Upper lobe of left lung (tissue), 6 donors: ENCODE data around the gene FLT1. TPM values are rescaled to one million over a fixed set of nuclear protein-coding genes. Genes with fewer than 3 reads are reported as not detected.

Experiments used
- ATAC-seq, 2 donors: fragments of 200-7000 bp; cut with Tn5 transposase; one replicate each; pipeline ENCODE4 v1.9.1; 2022; ENCODE audit warnings: mild to moderate bottlenecking in 2 of 2, moderate library complexity in 2 of 2; ENCODE audit not compliant: low FRiP score in 2 of 2
- DNase-seq, 2 donors: peaks; one replicate each; pipeline ENCODE4 v3.0.0-alpha.2; 2019 to 2020
- H3K27ac ChIP-seq, 4 donors: fragments of 200-600 bp; sonication (generic); one replicate each; pipeline ENCODE4 v1.5.1; 2016 to 2019
- H3K27me3 ChIP-seq, 4 donors: fragments of 200-600 bp; sonication (generic); one replicate each; pipeline ENCODE4 v1.5.1; 2017 to 2019
- H3K36me3 ChIP-seq, 4 donors: fragments of 200-600 bp; sonication (generic); one replicate each; pipeline ENCODE4 v1.5.1; 2016 to 2019
- H3K4me1 ChIP-seq, 4 donors: fragments of 200-600 bp; sonication (generic); one replicate each; pipeline ENCODE4 v1.5.1; 2018 to 2019
- H3K4me3 ChIP-seq, 4 donors: fragments of 200-600 bp; sonication (generic); one replicate each; pipeline ENCODE4 v1.5.1; 2017 to 2019; ENCODE audit warnings: mild to moderate bottlenecking in 2 of 4, moderate library complexity in 1 of 4
- H3K9me3 ChIP-seq, 4 donors: fragments of 200-600 bp; sonication (generic); one replicate each; pipeline ENCODE4 v1.5.1; 2018 to 2019
- EP300 ChIP-seq, 4 donors: sonication (generic); formaldehyde crosslinking; IDR thresholded peaks; one replicate each; pipeline ENCODE4 v1.5.1; 2017; ENCODE audit warnings: antibody characterized with exemption in 4 of 4, control low read depth in 2 of 4
- POLR2A ChIP-seq, 4 donors: fragments of 450-650 bp; IDR thresholded peaks; one replicate each; pipeline ENCODE4 v1.5.1; 2016 to 2017; ENCODE audit warnings: antibody characterized with exemption in 4 of 4, mild to moderate bottlenecking in 2 of 4
- POLR2AphosphoS5 ChIP-seq, 2 donors: sonication (generic); formaldehyde crosslinking; IDR thresholded peaks; one replicate each; pipeline ENCODE4 v1.5.1; 2017; ENCODE audit warnings: antibody characterized with exemption in 2 of 2
- WGBS, 2 donors: methylation state at CpG; one replicate each; pipeline ENCODE4 v1.1.5; 2017 to 2018; 5-methylcytosine and 5-hydroxymethylcytosine counted together
- total RNA-seq, 6 donors: library from RNA; depleted of rRNA in 4 of 6; stranded (reverse); fragments of >200 nt in 4 of 6; gene quantifications; one replicate each; pipeline versions ENCODE4 v1.1.0 to v1.2.1, GENCODE V29; 2016 to 2021
- TF ChIP-seq, protein P1 (sequence below), 6 experiments: fragments of 450-650 bp in 4 of 6; fragments of 200-600 bp in 2 of 6; sonication (generic) in 2 of 6; IDR thresholded peaks; one replicate each; pipeline ENCODE4 v1.5.1; 2016 to 2019; ENCODE audit warnings: antibody characterized with exemption in 6 of 6
- donor health status: DM: no; HTN: no; CAD: no; lungs with moderate emphysema.
- donor health status: DM: no; HTN: yes; CAD: no; lungs with severe emphysema.

Gene FLT1
- total RNA-seq, 6 donors from 2014 or later, result 20.9 to 47.9 (median 25.5) TPM

DNA sequence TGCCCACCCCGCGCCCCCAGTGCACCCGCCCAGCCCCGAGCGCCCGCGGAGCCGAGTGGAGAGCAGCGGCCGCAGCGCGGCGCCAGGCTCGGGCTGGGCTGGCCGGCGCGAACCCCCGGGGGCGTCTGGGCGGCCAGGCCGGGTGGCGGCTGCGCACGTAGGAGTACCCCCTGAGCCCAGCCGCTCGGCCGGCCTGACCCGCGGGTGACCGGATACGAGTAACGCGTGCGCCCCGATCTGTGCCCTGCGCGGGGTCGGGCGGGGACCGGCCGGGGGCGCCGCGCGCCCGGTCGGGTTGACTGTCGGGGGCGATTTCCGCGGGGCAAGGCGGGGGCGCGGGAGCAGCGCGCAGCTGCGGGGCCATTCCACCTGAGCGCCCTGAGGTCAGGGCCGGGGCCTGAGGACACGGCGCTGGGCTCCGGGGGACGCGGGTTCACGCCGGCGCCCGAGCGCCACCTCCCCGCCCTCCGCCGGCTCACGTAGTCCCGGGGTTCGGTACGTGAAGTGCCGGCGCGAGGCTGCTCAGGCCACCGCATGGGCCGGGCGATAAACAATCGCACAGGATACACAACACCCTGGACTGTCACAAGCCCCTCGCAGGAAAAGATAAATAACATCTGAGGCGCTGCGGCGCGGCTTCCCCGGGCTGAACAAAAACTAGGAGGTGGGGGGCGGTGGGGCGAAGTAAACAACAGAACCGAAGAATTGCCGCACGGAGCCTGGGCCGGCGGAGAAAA, 37.6 kb upstream of the FLT1 start:
- Histone ChIP-seq H3K4me3 (peak overlapping the region in 3 of 4 donors; percentile 45 to 59 (median 54)), H3K27ac (peak overlapping the region; percentile 70 to 85 (median 76)), H3K4me1 (peaks cover 17 to 28% (median 20%) of the 10 kb centered on the region in 4 donors), H3K27me3 (peaks cover 0 to 17% (median 4%) of the 10 kb centered on the region in 4 donors), H3K9me3 (no peaks in the 10 kb centered on the region), H3K36me3 (no peaks in the 10 kb centered on the region)
- WGBS, 2 donors, result 1 to 4% methylated on average over 43 of the region's 96 CpGs
- DNase-seq (peak; percentile 37 to 88), ATAC-seq (peak in 1 of 2 donors; percentile 38)
- TF ChIP-seq EP300 (IDR thresholded peaks at IDR 0.05) (peak in 3 of 4 donors; percentile 80 to 94 (median 89)), POLR2AphosphoS5 (IDR thresholded peaks at IDR 0.05) (peak; percentile 60 to 63), POLR2A (IDR thresholded peaks at IDR 0.05) (no peak)
- TF ChIP-seq, protein P1, sequence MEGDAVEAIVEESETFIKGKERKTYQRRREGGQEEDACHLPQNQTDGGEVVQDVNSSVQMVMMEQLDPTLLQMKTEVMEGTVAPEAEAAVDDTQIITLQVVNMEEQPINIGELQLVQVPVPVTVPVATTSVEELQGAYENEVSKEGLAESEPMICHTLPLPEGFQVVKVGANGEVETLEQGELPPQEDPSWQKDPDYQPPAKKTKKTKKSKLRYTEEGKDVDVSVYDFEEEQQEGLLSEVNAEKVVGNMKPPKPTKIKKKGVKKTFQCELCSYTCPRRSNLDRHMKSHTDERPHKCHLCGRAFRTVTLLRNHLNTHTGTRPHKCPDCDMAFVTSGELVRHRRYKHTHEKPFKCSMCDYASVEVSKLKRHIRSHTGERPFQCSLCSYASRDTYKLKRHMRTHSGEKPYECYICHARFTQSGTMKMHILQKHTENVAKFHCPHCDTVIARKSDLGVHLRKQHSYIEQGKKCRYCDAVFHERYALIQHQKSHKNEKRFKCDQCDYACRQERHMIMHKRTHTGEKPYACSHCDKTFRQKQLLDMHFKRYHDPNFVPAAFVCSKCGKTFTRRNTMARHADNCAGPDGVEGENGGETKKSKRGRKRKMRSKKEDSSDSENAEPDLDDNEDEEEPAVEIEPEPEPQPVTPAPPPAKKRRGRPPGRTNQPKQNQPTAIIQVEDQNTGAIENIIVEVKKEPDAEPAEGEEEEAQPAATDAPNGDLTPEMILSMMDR (IDR thresholded peaks at IDR 0.05), result peak in 1 of 6 experiments; percentile 4

DNA sequence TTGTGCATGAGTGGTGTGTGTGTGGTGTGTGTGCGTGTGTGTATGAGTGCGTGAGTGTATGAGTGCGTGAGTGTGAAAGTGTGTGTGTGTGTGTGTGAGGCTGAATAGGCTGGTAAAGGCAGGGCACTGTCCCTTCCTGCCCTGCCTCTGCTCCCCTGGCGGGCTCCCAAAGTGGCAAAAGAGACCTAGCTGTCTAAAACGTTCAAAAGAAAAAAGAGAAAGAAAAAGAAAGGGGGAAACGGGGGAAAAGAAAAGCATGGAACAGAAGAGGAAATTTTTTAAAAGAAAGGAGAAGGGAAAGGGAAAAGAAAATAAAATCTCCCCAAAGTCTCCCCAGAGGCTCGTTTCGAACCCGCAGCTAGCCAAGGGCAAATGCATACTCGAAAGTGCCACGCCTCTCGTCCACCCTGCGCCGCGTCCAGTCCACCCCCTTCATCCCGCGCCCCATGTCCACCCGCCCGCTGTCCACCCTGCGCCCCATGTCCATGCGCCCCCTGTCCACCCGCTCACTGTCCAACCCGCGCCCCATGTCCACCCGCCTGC, 37.0 kb upstream of the FLT1 start:
- ATAC-seq (peak in 1 of 2 donors; percentile 38), DNase-seq (no peak)
- H3K36me3 ChIP-seq, result no peaks in the 10 kb centered on the region
- TF ChIP-seq, protein P1 (IDR thresholded peaks at IDR 0.05), result no peak
- TF ChIP-seq POLR2A (IDR thresholded peaks at IDR 0.05) (no peak), POLR2AphosphoS5 (IDR thresholded peaks at IDR 0.05) (no peak), EP300 (IDR thresholded peaks at IDR 0.05) (no peak)
- H3K9me3 ChIP-seq, result no peaks in the 10 kb centered on the region
- peak overlapping the region; percentile 70 to 85 (median 76) for H3K27ac ChIP-seq
- 4 to 7% methylated on average over 17 to 24 of the region's 25 CpGs for WGBS, 2 donors
- H3K4me3 ChIP-seq, result peak overlapping the region in 3 of 4 donors; percentile 45 to 59 (median 54)
- H3K4me1 ChIP-seq, result peaks cover 17 to 28% (median 20%) of the 10 kb centered on the region in 4 donors
- H3K27me3 ChIP-seq, result peaks cover 0 to 17% (median 4%) of the 10 kb centered on the region in 4 donors

DNA sequence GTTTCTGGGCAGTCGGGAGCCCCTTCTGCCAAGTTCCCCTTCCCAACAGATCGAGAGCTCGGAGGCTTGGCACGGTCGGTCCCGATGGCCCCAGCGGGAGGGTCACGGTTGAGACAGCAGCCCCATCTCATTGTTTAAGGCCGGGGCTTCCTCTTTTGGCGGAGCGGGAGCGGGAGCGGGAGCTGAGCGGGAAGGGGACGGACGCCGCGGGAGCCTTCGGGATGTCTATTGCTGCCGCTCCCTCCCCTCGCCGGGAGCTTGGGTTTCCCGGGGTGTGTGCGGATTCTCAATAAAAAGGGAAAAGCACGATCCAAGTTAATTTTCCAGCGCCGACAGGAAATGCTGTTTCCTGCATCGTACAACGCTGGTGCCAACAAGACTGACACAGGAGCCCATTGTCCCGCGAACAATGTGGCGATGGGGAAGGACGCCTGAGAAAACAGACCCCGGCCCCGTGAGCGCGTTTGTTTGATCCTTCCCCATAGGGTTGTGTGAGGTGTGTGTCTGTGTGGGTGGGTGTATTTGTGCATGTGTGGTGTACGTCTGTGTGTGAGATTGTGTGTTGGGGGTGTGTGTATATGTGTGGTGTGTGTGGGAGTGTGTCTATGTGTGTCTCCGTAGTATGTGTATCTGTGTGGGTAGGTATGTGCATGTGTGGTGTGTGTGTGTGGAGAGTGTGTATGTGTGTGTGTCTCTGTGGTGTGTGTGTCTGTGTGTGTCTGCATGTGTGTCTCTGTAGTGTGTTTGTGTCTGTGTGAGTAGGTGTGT, 36.3 kb upstream of the FLT1 start:
- Histone ChIP-seq H3K27ac (peak overlapping the region in 3 of 4 donors; percentile 70 to 85 (median 78)), H3K9me3 (no peaks in the 10 kb centered on the region), H3K27me3 (peaks cover 0 to 17% (median 4%) of the 10 kb centered on the region in 4 donors), H3K4me1 (peaks cover 17 to 28% (median 20%) of the 10 kb centered on the region in 4 donors), H3K4me3 (peak overlapping the region in 3 of 4 donors; percentile 45 to 59 (median 54)), H3K36me3 (no peaks in the 10 kb centered on the region)
- TF ChIP-seq POLR2AphosphoS5 (IDR thresholded peaks at IDR 0.05) (peak in 1 of 2 donors; percentile 31), EP300 (IDR thresholded peaks at IDR 0.05) (peak in 2 of 4 donors; percentile 4 to 20)
- TF ChIP-seq, protein P1 (IDR thresholded peaks at IDR 0.05), result no peak
- peak; percentile 37 to 77 for DNase-seq
- peak; percentile 40 to 53 for ATAC-seq
- 2 to 3% methylated on average over 15 to 31 of the region's 39 CpGs for WGBS, 2 donors

DNA sequence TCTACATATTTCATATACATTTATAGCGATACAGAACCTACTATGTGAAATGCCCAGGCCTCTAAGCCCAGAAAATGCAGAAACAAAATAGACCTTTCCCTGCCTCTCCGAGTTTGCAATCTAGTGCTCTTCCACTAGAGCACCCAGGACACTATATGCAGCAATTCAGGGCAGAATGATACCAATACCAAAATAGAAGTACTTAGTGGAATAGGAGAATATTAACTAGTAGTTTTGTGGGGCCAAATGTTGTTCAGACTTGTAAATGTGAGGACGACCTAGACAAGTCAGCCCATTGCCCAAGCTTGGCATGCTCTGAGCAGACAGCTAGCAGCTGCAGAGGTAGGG, 35.8 kb upstream of the FLT1 start:
- peak overlapping the region in 2 of 4 donors; percentile 36 to 78 for H3K27ac ChIP-seq
- H3K27me3 ChIP-seq, result peaks cover 0 to 17% (median 4%) of the 10 kb centered on the region in 4 donors
- peak overlapping the region in 3 of 4 donors; percentile 45 to 59 (median 54) for H3K4me3 ChIP-seq
- WGBS, 2 donors, result 54 to 56% methylated on average over 3 of the region's 3 CpGs
- H3K4me1 ChIP-seq, result peaks cover 17 to 28% (median 20%) of the 10 kb centered on the region in 4 donors
- DNase-seq (no peak), ATAC-seq (no peak)
- no peaks in the 10 kb centered on the region for H3K9me3 ChIP-seq
- no peaks in the 10 kb centered on the region for H3K36me3 ChIP-seq
- TF ChIP-seq POLR2AphosphoS5 (IDR thresholded peaks at IDR 0.05), result no peak
- TF ChIP-seq, protein P1 (IDR thresholded peaks at IDR 0.05), result no peak
